Measurements from ENCODE around the gene RAB44.

DNA sequence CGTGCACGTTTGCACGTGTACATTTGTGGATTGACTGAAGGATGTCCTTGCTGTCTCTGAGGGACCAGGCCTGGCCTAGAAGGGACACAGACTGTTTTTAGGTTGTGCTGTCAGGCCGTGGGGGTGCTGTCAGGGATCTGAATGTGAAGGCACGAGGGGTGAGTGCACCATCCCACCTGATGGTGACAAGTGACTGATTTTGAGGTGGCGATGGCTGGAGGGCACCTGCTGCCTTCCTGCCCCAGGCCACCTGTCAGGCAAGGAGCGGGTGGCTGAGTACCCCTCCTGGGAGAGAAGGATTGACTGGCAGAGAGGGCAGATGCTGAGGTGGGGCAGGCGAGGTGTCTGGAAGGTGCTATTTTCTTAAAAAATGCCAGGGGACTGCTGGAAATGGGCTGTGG is 1.2 kb downstream of the RAB44 start:
- TF ChIP-seq CTCF (IDR thresholded peaks at IDR 0.05) (no peak), POLR2A (IDR thresholded peaks at IDR 0.05) (no peak), POLR2AphosphoS5 (IDR thresholded peaks at IDR 0.05) (no peak)

Data from prostate gland (tissue), 2 donors.